ENCODE measurements around the gene ANKS1B. TPM values are rescaled to one million over a fixed set of nuclear protein-coding genes. Genes with fewer than 3 reads are reported as not detected.
A peak's percentile ranks its signal among the peaks of the same experiment; 100 is the strongest.
"Not testable (repeated sequence)": the region's sequence is repeated elsewhere in the genome, so short reads cannot be mapped to it uniquely, and the experiment has no call there.

Gene ANKS1B
- total RNA-seq, 1 donor from 2014 or later: 2.3 TPM

GRCh38 chr12:98973395-98973794 is 1011.3 kb downstream of the ANKS1B start:
- Mint-ChIP-seq H3K4me3 (ENCODE audit: unreplicated experiment) (no peak overlapping the region), H3K36me3 (ENCODE audit: low read depth) (no peaks in the 10 kb centered on the region), H3K9me3 (ENCODE audit: low read depth) (no peaks in the 10 kb centered on the region), H3K27ac (ENCODE audit: unreplicated experiment) (no peak overlapping the region), H3K4me1 (ENCODE audit: low read depth) (no peaks in the 10 kb centered on the region), H3K27me3 (ENCODE audit: low read depth) (peaks cover 12% of the 10 kb centered on the region)
- TF ChIP-seq CTCF (IDR thresholded peaks at IDR 0.05): no peak
- no peak for DNase-seq (ENCODE audit: low spot score)

GRCh38 chr12:98970950-98971349 is 1013.8 kb downstream of the ANKS1B start:
- Mint-ChIP-seq H3K9me3 (ENCODE audit: low read depth) (no peaks in the 10 kb centered on the region), H3K27ac (ENCODE audit: unreplicated experiment) (no peak overlapping the region), H3K36me3 (ENCODE audit: low read depth) (no peaks in the 10 kb centered on the region), H3K4me1 (ENCODE audit: low read depth) (no peaks in the 10 kb centered on the region), H3K4me3 (ENCODE audit: unreplicated experiment) (no peak overlapping the region), H3K27me3 (ENCODE audit: low read depth) (peaks cover 2% of the 10 kb centered on the region)
- DNase-seq (ENCODE audit: low spot score): no peak
- no peak for TF ChIP-seq CTCF (IDR thresholded peaks at IDR 0.05)

GRCh38 chr12:98970210-98970609 is 1014.5 kb downstream of the ANKS1B start:
- no peak for TF ChIP-seq CTCF (IDR thresholded peaks at IDR 0.05)
- Mint-ChIP-seq H3K27me3 (ENCODE audit: low read depth) (peaks cover 2% of the 10 kb centered on the region), H3K27ac (ENCODE audit: unreplicated experiment) (no peak overlapping the region), H3K4me3 (ENCODE audit: unreplicated experiment) (no peak overlapping the region), H3K4me1 (ENCODE audit: low read depth) (no peaks in the 10 kb centered on the region), H3K9me3 (ENCODE audit: low read depth) (peaks cover 4% of the 10 kb centered on the region), H3K36me3 (ENCODE audit: low read depth) (no peaks in the 10 kb centered on the region)
- no peak for DNase-seq (ENCODE audit: low spot score)

GRCh38 chr12:98968896-98969295 is 1015.8 kb downstream of the ANKS1B start:
- H3K36me3 Mint-ChIP-seq (ENCODE audit: low read depth): no peaks in the 10 kb centered on the region
- H3K4me3 Mint-ChIP-seq (ENCODE audit: unreplicated experiment): no peak overlapping the region
- no peak for TF ChIP-seq CTCF (IDR thresholded peaks at IDR 0.05)
- no peak overlapping the region for H3K27ac Mint-ChIP-seq (ENCODE audit: unreplicated experiment)
- H3K4me1 Mint-ChIP-seq (ENCODE audit: low read depth): no peaks in the 10 kb centered on the region
- no peak for DNase-seq (ENCODE audit: low spot score)
- H3K9me3 Mint-ChIP-seq (ENCODE audit: low read depth): peaks cover 12% of the 10 kb centered on the region
- H3K27me3 Mint-ChIP-seq (ENCODE audit: low read depth): peaks cover 2% of the 10 kb centered on the region

- H3K36me3 Mint-ChIP-seq (ENCODE audit: low read depth); H3K4me3 Mint-ChIP-seq (ENCODE audit: unreplicated experiment); DNase-seq (ENCODE audit: low spot score); H3K4me1 Mint-ChIP-seq (ENCODE audit: low read depth); H3K27ac Mint-ChIP-seq (ENCODE audit: unreplicated experiment): not testable (repeated sequence)
- Mint-ChIP-seq H3K27me3 (ENCODE audit: low read depth) (peaks cover 23% of the 10 kb centered on the region), H3K9me3 (ENCODE audit: low read depth) (peaks cover 19% of the 10 kb centered on the region)
Measured at GRCh38 chr12:98957135-98957534, 1027.6 kb downstream of the ANKS1B start.

GRCh38 chr12:98955284-98955683 is 1029.5 kb downstream of the ANKS1B start:
- Mint-ChIP-seq H3K9me3 (ENCODE audit: low read depth) (peaks cover 2% of the 10 kb centered on the region), H3K27me3 (ENCODE audit: low read depth) (peaks cover 13% of the 10 kb centered on the region), H3K36me3 (ENCODE audit: low read depth) (no peaks in the 10 kb centered on the region), H3K4me3 (ENCODE audit: unreplicated experiment) (no peak overlapping the region), H3K27ac (ENCODE audit: unreplicated experiment) (no peak overlapping the region), H3K4me1 (ENCODE audit: low read depth) (no peaks in the 10 kb centered on the region)
- peak; percentile 50 for TF ChIP-seq CTCF (IDR thresholded peaks at IDR 0.05)
- DNase-seq (ENCODE audit: low spot score): no peak
